WTC11 (cell line): ENCODE measurements around the gene RGMA. TPM values are rescaled to one million over a fixed set of nuclear protein-coding genes. Genes with fewer than 3 reads are reported as not detected.

Experiments used
- ATAC-seq: fragments of 200-7000 bp; cut with Tn5 transposase; 2 replicates; pipeline ENCODE4 v1.10.0; 2021; ENCODE audit warnings: mild to moderate bottlenecking, moderate library complexity
- CTCF ChIA-PET: fragments of 300-600 bp; sonication (Branson Sonifier 250); formaldehyde crosslinking; loops from one replicate; lab custom pipeline; 2021; ENCODE audit warnings: antibody characterized with exemption; lab: Charles Lee
- POLR2A ChIA-PET: fragments of 350-600 bp; sonication (Branson Sonifier 250); formaldehyde crosslinking; loops from one replicate; lab custom pipeline; 2021; ENCODE audit warnings: antibody characterized with exemption; lab: Charles Lee
- DNase-seq: peaks from one replicate; pipeline ENCODE4 v3.0.0; 2021; ENCODE audit warnings: low spot score
- H3K27ac Mint-ChIP-seq: 2 replicates; pipeline ENCODE4 v1.8.0; 2021; ENCODE audit warnings: mixed read lengths
- H3K27me3 Mint-ChIP-seq: 2 replicates; pipeline ENCODE4 v1.8.0; 2021; ENCODE audit warnings: low read depth, mild to moderate bottlenecking, moderate library complexity, mixed read lengths
- H3K36me3 Mint-ChIP-seq: 2 replicates; pipeline ENCODE4 v1.8.0; 2021; ENCODE audit warnings: mixed read lengths
- H3K4me1 Mint-ChIP-seq: 2 replicates; pipeline ENCODE4 v1.8.0; 2022; ENCODE audit warnings: mixed read lengths
- H3K4me3 Mint-ChIP-seq: 2 replicates; pipeline ENCODE4 v1.8.0; 2021; ENCODE audit warnings: mild to moderate bottlenecking, moderate library complexity, mixed read lengths
- H3K9me3 Mint-ChIP-seq: 2 replicates; pipeline ENCODE4 v1.8.0; 2021; ENCODE audit warnings: mixed read lengths
- ATF3 ChIP-seq: sonication (generic); formaldehyde crosslinking; conservative IDR thresholded peaks from 2 replicates; pipeline ENCODE4 v1.8.1; 2022; ENCODE audit warnings: mild to moderate bottlenecking, missing genetic modification reagents
- CREM ChIP-seq: sonication (generic); formaldehyde crosslinking; IDR thresholded peaks from 2 replicates; pipeline ENCODE4 v1.8.1; 2022; ENCODE audit warnings: mild to moderate bottlenecking, missing genetic modification reagents, moderate library complexity
- CTCF ChIP-seq: fragments of 200-600 bp; IDR thresholded peaks from 2 replicates; pipeline ENCODE4 v1.8.0; 2022; ENCODE audit warnings: antibody characterized with exemption
- E2F4 ChIP-seq: sonication (generic); formaldehyde crosslinking; IDR thresholded peaks from 2 replicates; pipeline ENCODE4 v1.8.1; 2022; ENCODE audit warnings: low read depth, mild to moderate bottlenecking, moderate library complexity, missing genetic modification reagents, borderline replicate concordance
- ERG ChIP-seq: fragments of 250-450 bp; sonication (Bioruptor Pico); IDR thresholded peaks from 2 replicates; pipeline ENCODE4 v1.8.0; 2021; ENCODE audit warnings: mild to moderate bottlenecking
- FOXK1 ChIP-seq: sonication (generic); formaldehyde crosslinking; IDR thresholded peaks from 2 replicates; pipeline ENCODE4 v1.8.0; 2022; ENCODE audit warnings: mild to moderate bottlenecking, moderate library complexity, missing genetic modification reagents
- FOXP4 ChIP-seq: sonication (generic); formaldehyde crosslinking; IDR thresholded peaks from 2 replicates; pipeline ENCODE4 v1.8.0; 2022; ENCODE audit warnings: mild to moderate bottlenecking, missing genetic modification reagents
- IRF1 ChIP-seq: sonication (generic); formaldehyde crosslinking; IDR thresholded peaks from 2 replicates; pipeline ENCODE4 v1.8.0; 2023; ENCODE audit warnings: missing genetic modification reagents
- MAX ChIP-seq: sonication (generic); formaldehyde crosslinking; IDR thresholded peaks from 2 replicates; pipeline ENCODE4 v1.8.0; 2022; ENCODE audit warnings: mild to moderate bottlenecking, missing genetic modification reagents
- NFYB ChIP-seq: sonication (generic); formaldehyde crosslinking; conservative IDR thresholded peaks from 2 replicates; pipeline ENCODE4 v1.8.0; 2022; ENCODE audit warnings: low read depth, missing genetic modification reagents
- SMAD3 ChIP-seq: sonication (generic); formaldehyde crosslinking; IDR thresholded peaks from 2 replicates; pipeline ENCODE4 v1.8.0; 2022; ENCODE audit warnings: missing genetic modification reagents, mild to moderate bottlenecking, borderline replicate concordance
- SOX15 ChIP-seq: fragments of 250-450 bp; sonication (Bioruptor Pico); IDR thresholded peaks from 2 replicates; pipeline ENCODE4 v1.9.0; 2021; ENCODE audit warnings: mild to moderate bottlenecking
- SP1 ChIP-seq: sonication (generic); formaldehyde crosslinking; conservative IDR thresholded peaks from 2 replicates; pipeline ENCODE4 v1.8.1; 2022; ENCODE audit warnings: missing genetic modification reagents
- ZNF671 ChIP-seq: fragments of 250-450 bp; sonication (Bioruptor Pico); IDR thresholded peaks from 2 replicates; pipeline ENCODE4 v1.8.0; 2021; ENCODE audit warnings: mild to moderate bottlenecking
- total RNA-seq: library from RNA; stranded (reverse); gene quantifications from 3 replicates; pipeline ENCODE4 v1.2.3, GENCODE V29; 2021

Gene RGMA
- total RNA-seq, 1 experiment from 2014 or later: 47.2 TPM

- TF ChIP-seq ERG (CRISPR knock-in tag) (no peak), SMAD3 (peak; percentile 42; the same call in 1 of the 2 replicates), MAX (CRISPR knock-in tag) (peak; percentile 41; the same call in 1 of the 2 replicates), ZNF671 (CRISPR knock-in tag) (no peak), CREM (CRISPR knock-in tag) (0 out of 2 replicates have a peak, but pooled peaks have one; percentile 0), SOX15 (CRISPR knock-in tag) (no peak), IRF1 (CRISPR knock-in tag) (0 out of 2 replicates have a peak, but pooled peaks have one; percentile 13), FOXP4 (CRISPR knock-in tag) (peak; percentile 78)
Observed at GRCh38 chr15:93088200-93088980, 621 bp downstream of the RGMA start (continued).

GRCh38 chr15:93087825-93088199 is 1.2 kb downstream of the RGMA start:
- Mint-ChIP-seq H3K36me3 (0 out of 2 replicates have a peak, but pooled peaks cover 5% of the 10 kb centered on the region), H3K27ac (no peak overlapping the region), H3K4me1 (peaks cover 35% of the 10 kb centered on the region), H3K9me3 (no peaks in the 10 kb centered on the region), H3K4me3 (peak overlapping the region; percentile 82), H3K27me3 (peaks cover 17% of the 10 kb centered on the region)
- POLR2A ChIA-PET: interaction anchor here (0.6 to 1.5 kb wide), 10 partner anchors 14 to 275 kb away, joined by 3 to 5 read pairs (median 4); no protein-coding TSS in a partner anchor
- ATAC-seq: peak; percentile 67
- TF ChIP-seq NFYB (CRISPR knock-in tag) (no peak), E2F4 (CRISPR knock-in tag) (no peak), SP1 (0 out of 2 replicates have a peak, but pooled peaks have one; percentile 31), ATF3 (no peak), FOXK1 (0 out of 2 replicates have a peak, but pooled peaks have one; percentile 11), CTCF (peak; percentile 88), MAX (CRISPR knock-in tag) (peak; percentile 68)
- CTCF ChIA-PET: interaction anchor here (0.5 to 2.0 kb wide), 77 partner anchors 10 to 1718 kb away, joined by 3 to 53 read pairs (median 4); no protein-coding TSS in a partner anchor
- peak; percentile 85 for DNase-seq
